ENCODE measurements around the gene KCTD4. TPM values are rescaled to one million over a fixed set of nuclear protein-coding genes. Genes with fewer than 3 reads are reported as not detected.

The KCTD4 gene
- total RNA-seq, 1 donor from 2014 or later = 0.64 TPM

- H3K4me1 ChIP-seq (ENCODE audit: insufficient read depth, low read length) = peaks cover under 1% of the 10 kb centered on the region
- H3K9ac ChIP-seq (ENCODE audit: low read length) = no peak overlapping the region
- Mint-ChIP-seq H3K27me3 (ENCODE audit: low read depth, unreplicated experiment) (no peaks in the 10 kb centered on the region), H3K4me3 (ENCODE audit: unreplicated experiment) (no peak overlapping the region), H3K4me1 (ENCODE audit: low read depth, unreplicated experiment) (peaks cover 5% of the 10 kb centered on the region), H3K27ac (ENCODE audit: unreplicated experiment) (no peak overlapping the region), H3K36me3 (ENCODE audit: low read depth, unreplicated experiment) (peaks cover 4% of the 10 kb centered on the region), H3K9me3 (ENCODE audit: unreplicated experiment) (peaks cover under 1% of the 10 kb centered on the region)
- H2AFZ ChIP-seq (ENCODE audit: low read depth, low read length) = no peak overlapping the region
- H3K27ac ChIP-seq (ENCODE audit: low read depth, low read length) = no peak overlapping the region
- no peaks in the 10 kb centered on the region for H4K20me1 ChIP-seq (ENCODE audit: insufficient read depth, low read length)
- H3K27me3 ChIP-seq (ENCODE audit: insufficient read depth, low read length) = no peaks in the 10 kb centered on the region
- no peak overlapping the region for H3K4me3 ChIP-seq (ENCODE audit: insufficient read depth, low read depth, low read length)
- H3K36me3 ChIP-seq (ENCODE audit: insufficient read depth, low read length) = no peaks in the 10 kb centered on the region
- no peak overlapping the region for H3K4me2 ChIP-seq (ENCODE audit: low read length)
- no peaks in the 10 kb centered on the region for H3K9me3 ChIP-seq (ENCODE audit: insufficient read depth, low read depth, low read length)
- DNase-seq (ENCODE audit: low read depth) (no peak), FAIRE-seq (no peak)
- peaks cover 40% of the 10 kb centered on the region for H3K79me2 ChIP-seq (ENCODE audit: insufficient read depth, low read length)
- TF ChIP-seq EZH2 (IDR thresholded peaks at IDR 0.05; ENCODE audit: insufficient read depth, low read length) (no peak), CTCF (IDR thresholded peaks at IDR 0.05; ENCODE audit: insufficient read depth, low read depth, low read length) (no peak)
Observed at GRCh38 chr13:45168555-45168930, 32.3 kb downstream of the KCTD4 start.

GRCh38 chr13:45167611-45168554 lies 33.0 kb downstream of the KCTD4 start:
- DNase-seq (ENCODE audit: low read depth) = no peak
- Mint-ChIP-seq H3K4me3 (ENCODE audit: unreplicated experiment) (no peak overlapping the region), H3K27me3 (ENCODE audit: low read depth, unreplicated experiment) (no peaks in the 10 kb centered on the region), H3K27ac (ENCODE audit: unreplicated experiment) (no peak overlapping the region), H3K4me1 (ENCODE audit: low read depth, unreplicated experiment) (peaks cover 9% of the 10 kb centered on the region), H3K36me3 (ENCODE audit: low read depth, unreplicated experiment) (peaks cover 4% of the 10 kb centered on the region), H3K9me3 (ENCODE audit: unreplicated experiment) (no peaks in the 10 kb centered on the region)
- H3K4me2 ChIP-seq (ENCODE audit: low read length) = no peak overlapping the region
- H2AFZ ChIP-seq (ENCODE audit: low read depth, low read length) = no peak overlapping the region
- peaks cover 7% of the 10 kb centered on the region for H3K4me1 ChIP-seq (ENCODE audit: insufficient read depth, low read length)
- no peak overlapping the region for H3K27ac ChIP-seq (ENCODE audit: low read depth, low read length)
- no peaks in the 10 kb centered on the region for H3K27me3 ChIP-seq (ENCODE audit: insufficient read depth, low read length)
- no peaks in the 10 kb centered on the region for H4K20me1 ChIP-seq (ENCODE audit: insufficient read depth, low read length)
- H3K4me3 ChIP-seq (ENCODE audit: insufficient read depth, low read depth, low read length) = no peak overlapping the region
- no peak overlapping the region for H3K9ac ChIP-seq (ENCODE audit: low read length)
- TF ChIP-seq CTCF (IDR thresholded peaks at IDR 0.05; ENCODE audit: insufficient read depth, low read depth, low read length) (no peak), EZH2 (IDR thresholded peaks at IDR 0.05; ENCODE audit: insufficient read depth, low read length) (no peak)
- no peaks in the 10 kb centered on the region for H3K9me3 ChIP-seq (ENCODE audit: insufficient read depth, low read depth, low read length)
- FAIRE-seq = no peak
- peaks cover 36% of the 10 kb centered on the region for H3K79me2 ChIP-seq (ENCODE audit: insufficient read depth, low read length)
- H3K36me3 ChIP-seq (ENCODE audit: insufficient read depth, low read length) = no peaks in the 10 kb centered on the region

- Mint-ChIP-seq H3K4me1 (ENCODE audit: low read depth, unreplicated experiment) (peaks cover 18% of the 10 kb centered on the region), H3K9me3 (ENCODE audit: unreplicated experiment) (no peaks in the 10 kb centered on the region), H3K27ac (ENCODE audit: unreplicated experiment) (no peak overlapping the region), H3K4me3 (ENCODE audit: unreplicated experiment) (no peak overlapping the region), H3K36me3 (ENCODE audit: low read depth, unreplicated experiment) (peaks cover 4% of the 10 kb centered on the region), H3K27me3 (ENCODE audit: low read depth, unreplicated experiment) (no peaks in the 10 kb centered on the region)
- H3K9ac ChIP-seq (ENCODE audit: low read length) = no peak overlapping the region
- no peak overlapping the region for H2AFZ ChIP-seq (ENCODE audit: low read depth, low read length)
- H3K79me2 ChIP-seq (ENCODE audit: insufficient read depth, low read length) = peaks cover 26% of the 10 kb centered on the region
- H3K4me2 ChIP-seq (ENCODE audit: low read length) = no peak overlapping the region
- peaks cover 17% of the 10 kb centered on the region for H3K4me1 ChIP-seq (ENCODE audit: insufficient read depth, low read length)
- no peaks in the 10 kb centered on the region for H4K20me1 ChIP-seq (ENCODE audit: insufficient read depth, low read length)
- no peaks in the 10 kb centered on the region for H3K9me3 ChIP-seq (ENCODE audit: insufficient read depth, low read depth, low read length)
- no peaks in the 10 kb centered on the region for H3K36me3 ChIP-seq (ENCODE audit: insufficient read depth, low read length)
- FAIRE-seq (no peak), DNase-seq (ENCODE audit: low read depth) (no peak)
- TF ChIP-seq EZH2 (IDR thresholded peaks at IDR 0.05; ENCODE audit: insufficient read depth, low read length) = no peak
- TF ChIP-seq CTCF (IDR thresholded peaks at IDR 0.05; ENCODE audit: insufficient read depth, low read depth, low read length) = no peak
- H3K27me3 ChIP-seq (ENCODE audit: insufficient read depth, low read length) = no peaks in the 10 kb centered on the region
- H3K4me3 ChIP-seq (ENCODE audit: insufficient read depth, low read depth, low read length) = no peak overlapping the region
- H3K27ac ChIP-seq (ENCODE audit: low read depth, low read length) = no peak overlapping the region
Observed at GRCh38 chr13:45166858-45167257, 34.0 kb downstream of the KCTD4 start.
